ENCODE data around the gene GASK1A. TPM values are rescaled to one million over a fixed set of nuclear protein-coding genes. Genes with fewer than 3 reads are reported as not detected.

The GASK1A gene
- total and polyA plus RNA-seq, 11 donors: 0.19 to 2.5 (median 0.51) TPM

GRCh38 chr3:43036621-43037423 lies 57.7 kb downstream of the GASK1A start:
- DNase-seq (no peak), ATAC-seq (no peak)
- no peak overlapping the region for H3K4me3 ChIP-seq
- H3K4me1 ChIP-seq: peaks cover 0 to 1% (median 0%) of the 10 kb centered on the region in 12 donors
- WGBS, 4 donors: 75 to 85% (median 81%) methylated on average over 9 of the region's 9 CpGs
- no peaks in the 10 kb centered on the region for H3K27me3 ChIP-seq
- H3K9me3 ChIP-seq: no peaks in the 10 kb centered on the region
- no peaks in the 10 kb centered on the region for H3K36me3 ChIP-seq
- intact Hi-C loops (cut with DNase I): no loop called here
- no peak for TF ChIP-seq CTCF (IDR thresholded peaks at IDR 0.05)
- TF ChIP-seq POLR2A (IDR thresholded peaks at IDR 0.05): no peak
- H3K27ac ChIP-seq: no peak overlapping the region

- TF ChIP-seq CTCF (IDR thresholded peaks at IDR 0.05) (no peak), POLR2A (IDR thresholded peaks at IDR 0.05) (no peak)
- H3K4me3 ChIP-seq: no peak overlapping the region
- no peaks in the 10 kb centered on the region for H3K9me3 ChIP-seq
- H3K27ac ChIP-seq: no peak overlapping the region
- intact Hi-C loops (cut with DNase I): no loop called here
- WGBS, 4 donors: 87 to 91% (median 89%) methylated on average over 7 of the region's 7 CpGs
- DNase-seq (no peak), ATAC-seq (no peak)
- H3K36me3 ChIP-seq: no peaks in the 10 kb centered on the region
- H3K27me3 ChIP-seq: no peaks in the 10 kb centered on the region
- H3K4me1 ChIP-seq: peaks cover 0 to 4% (median 0%) of the 10 kb centered on the region in 12 donors
Measured at GRCh38 chr3:43038010-43038409, 58.9 kb downstream of the GASK1A start.

- intact Hi-C loops (cut with DNase I): no loop called here
Measured at GRCh38 chr3:43041517-43041916, 62.4 kb downstream of the GASK1A start.

More at GRCh38 chr3:43041517-43041916, 62.4 kb downstream of the GASK1A start:
- H3K4me1 ChIP-seq: peaks cover 0 to 6% (median 0%) of the 10 kb centered on the region in 12 donors
- H3K4me3 ChIP-seq: no peak overlapping the region
- H3K36me3 ChIP-seq: no peaks in the 10 kb centered on the region
- no peak overlapping the region for H3K27ac ChIP-seq
- no peak for TF ChIP-seq CTCF (IDR thresholded peaks at IDR 0.05)
- TF ChIP-seq POLR2A (IDR thresholded peaks at IDR 0.05): no peak
- ATAC-seq (no peak), DNase-seq (no peak)
- no peaks in the 10 kb centered on the region for H3K27me3 ChIP-seq
- 88 to 95% (median 90%) methylated on average over 2 of the region's 2 CpGs for WGBS, 4 donors
- peaks cover 0 to 23% (median 11%) of the 10 kb centered on the region in 12 donors for H3K9me3 ChIP-seq

Measured in heart left ventricle (tissue), 16 donors.